GM23338 (cell line): ENCODE data around the gene MOSMO. TPM values are rescaled to one million over a fixed set of nuclear protein-coding genes. Genes with fewer than 3 reads are reported as not detected.
A peak's percentile ranks its signal among the peaks of the same experiment; 100 is the strongest.

Experiments
- ATAC-seq: fragments of 200-7000 bp; cut with Tn5 transposase; 3 replicates; pipeline ENCODE4 v1.9.1; 2020
- DNase-seq: peaks from one replicate; pipeline ENCODE4 v3.0.0-alpha.2; 2015; ENCODE audit warnings: low spot score
- H2AFZ ChIP-seq: fragments of 200-600 bp; sonication (generic); 2 replicates; pipeline ENCODE4 v1.8.0; 2016; ENCODE audit warnings: antibody characterized with exemption, mild to moderate bottlenecking, moderate library complexity
- H3F3A ChIP-seq: fragments of 200-600 bp; sonication (generic); replicated peaks from 2 replicates; pipeline ENCODE4 v1.8.0; 2017; ENCODE audit warnings: antibody characterized with exemption, mixed run types, low read depth
- H3K27ac ChIP-seq: fragments of 200-600 bp; sonication (generic); 2 replicates; pipeline ENCODE4 v1.6.1; 2016; ENCODE audit warnings: low read depth
- H3K27me3 ChIP-seq: fragments of 200-600 bp; sonication (generic); 2 replicates; pipeline ENCODE4 v1.8.0; 2016; ENCODE audit warnings: mild to moderate bottlenecking, mixed run types, moderate library complexity; ENCODE audit not compliant: insufficient read depth
- H3K36me3 ChIP-seq: fragments of 200-600 bp; sonication (generic); 2 replicates; pipeline ENCODE4 v1.8.0; 2016; ENCODE audit warnings: mild to moderate bottlenecking; ENCODE audit not compliant: insufficient read depth
- H3K4me1 ChIP-seq: fragments of 200-600 bp; sonication (generic); 2 replicates; pipeline ENCODE4 v1.8.0; 2016; ENCODE audit warnings: mild to moderate bottlenecking, moderate library complexity; ENCODE audit not compliant: insufficient read depth
- H3K4me2 ChIP-seq: fragments of 200-600 bp; sonication (generic); 2 replicates; pipeline ENCODE4 v1.7.1; 2017; ENCODE audit warnings: mixed run types
- H3K4me3 ChIP-seq: fragments of 200-600 bp; sonication (generic); 2 replicates; pipeline ENCODE4 v1.6.1; 2016; ENCODE audit warnings: mixed run types
- H3K79me2 ChIP-seq: fragments of 200-600 bp; sonication (generic); replicated peaks from 2 replicates; pipeline ENCODE4 v1.8.0; 2017; ENCODE audit warnings: mild to moderate bottlenecking; ENCODE audit not compliant: insufficient read depth
- H3K9me2 ChIP-seq: fragments of 200-600 bp; sonication (generic); 2 replicates; pipeline ENCODE4 v1.8.0; 2017; ENCODE audit not compliant: insufficient read depth
- H4K20me1 ChIP-seq: fragments of 200-600 bp; sonication (generic); replicated peaks from 2 replicates; pipeline ENCODE4 v1.8.0; 2017; ENCODE audit warnings: mild to moderate bottlenecking; ENCODE audit not compliant: insufficient read depth
- H3K27ac Mint-ChIP-seq: 2 replicates; pipeline ENCODE4 v1.8.0; 2020; ENCODE audit warnings: inconsistent platforms, mild to moderate bottlenecking, moderate library complexity, mixed read lengths
- H3K27me3 Mint-ChIP-seq: 3 replicates; pipeline ENCODE4 v1.8.0; 2022; ENCODE audit warnings: low read depth, mild to moderate bottlenecking, moderate library complexity, mixed read lengths, inconsistent platforms; ENCODE audit not compliant: insufficient read depth, poor library complexity
- H3K36me3 Mint-ChIP-seq: 3 replicates; pipeline ENCODE4 v1.8.0; 2021; ENCODE audit warnings: low read depth, mild to moderate bottlenecking, inconsistent platforms, moderate library complexity, mixed read lengths
- H3K4me1 Mint-ChIP-seq: 3 replicates; pipeline ENCODE4 v1.8.0; 2020; ENCODE audit warnings: mild to moderate bottlenecking, inconsistent platforms, mixed read lengths
- H3K4me3 Mint-ChIP-seq: 3 replicates; pipeline ENCODE4 v1.8.0; 2021; ENCODE audit warnings: moderate library complexity, mild to moderate bottlenecking, inconsistent platforms, mixed read lengths
- H3K9me3 Mint-ChIP-seq: 3 replicates; pipeline ENCODE4 v1.8.0; 2020; ENCODE audit warnings: moderate library complexity, mild to moderate bottlenecking, inconsistent platforms, mixed read lengths
- CREB1 ChIP-seq: fragments of 250-450 bp; sonication (Bioruptor Pico); IDR thresholded peaks from 2 replicates; pipeline ENCODE4 v1.5.0; 2020; ENCODE audit warnings: low read depth, mild to moderate bottlenecking, moderate library complexity
- CTCF ChIP-seq, 2 experiments: fragments of 200-600 bp in 1 of 2; sonication (generic) in 1 of 2; conservative IDR thresholded peaks; 2 replicates each; pipeline versions ENCODE4 v1.5.1 to v1.6.1; 2016 to 2017; ENCODE audit warnings: antibody characterized with exemption in 2 of 2, low read depth in 2 of 2, mild to moderate bottlenecking in 2 of 2, moderate library complexity in 1 of 2
- EZH2 ChIP-seq: fragments of 200-600 bp; sonication (generic); IDR thresholded peaks from one replicate; pipeline ENCODE4 v1.8.0; 2017; ENCODE audit warnings: antibody characterized with exemption, mild to moderate bottlenecking, low read depth; ENCODE audit not compliant: unreplicated experiment
- EZH2phosphoT487 ChIP-seq: fragments of 200-600 bp; sonication (generic); IDR thresholded peaks from one replicate; pipeline ENCODE4 v1.8.1; 2018; ENCODE audit warnings: antibody characterized with exemption; ENCODE audit not compliant: unreplicated experiment
- NANOG ChIP-seq: IDR thresholded peaks from 2 replicates; pipeline ENCODE4 v1.6.1; 2016; ENCODE audit warnings: antibody characterized with exemption, borderline replicate concordance
- POLR2AphosphoS5 ChIP-seq: IDR thresholded peaks from 2 replicates; pipeline ENCODE4 v1.6.1; 2016; ENCODE audit warnings: antibody characterized with exemption, low read depth
- STAT1 ChIP-seq: IDR thresholded peaks from one replicate; pipeline ENCODE4 v1.6.1; 2016; ENCODE audit warnings: antibody characterized with exemption; ENCODE audit not compliant: unreplicated experiment
- ZNF114 ChIP-seq: fragments of 250-450 bp; sonication (Bioruptor Pico); IDR thresholded peaks from 2 replicates; pipeline ENCODE4 v1.5.0; 2020; ENCODE audit warnings: mild to moderate bottlenecking, moderate library complexity
- ZNF331 ChIP-seq: fragments of 250-450 bp; sonication (Bioruptor Pico); IDR thresholded peaks from 2 replicates; pipeline ENCODE4 v1.5.0; 2020; ENCODE audit warnings: low read depth, mild to moderate bottlenecking, moderate library complexity
- polyA plus RNA-seq: library from polyadenylated mRNA; unstranded; fragments of >200 nt; fragmentation: Nextera tagmentation; extraction: Ambion mirVana; gene quantifications from 2 replicates; pipeline ENCODE4 v1.2.1, GENCODE V29; 2016
- total RNA-seq: library from RNA; depleted of rRNA; stranded (reverse); fragments of >200 nt; shearing (Covaris generic); gene quantifications from 2 replicates; pipeline ENCODE4 v1.2.3, GENCODE V29; 2014
- TF ChIP-seq, protein P1 (sequence below): IDR thresholded peaks from one replicate; pipeline ENCODE4 v1.6.1; 2018; ENCODE audit warnings: antibody characterized with exemption; ENCODE audit not compliant: unreplicated experiment
- TF ChIP-seq, protein P2 (sequence below): IDR thresholded peaks from 2 replicates; pipeline ENCODE4 v1.6.1; 2016; ENCODE audit warnings: antibody characterized with exemption

MOSMO gene
- total and polyA plus RNA-seq, 2 experiments from 2014 or later = 8.7 to 19.2 TPM

- TF ChIP-seq CREB1 (CRISPR knock-in tag) (no peak), ZNF114 (CRISPR knock-in tag) (no peak), ZNF331 (CRISPR knock-in tag) (no peak)
- TF ChIP-seq, protein P1, sequence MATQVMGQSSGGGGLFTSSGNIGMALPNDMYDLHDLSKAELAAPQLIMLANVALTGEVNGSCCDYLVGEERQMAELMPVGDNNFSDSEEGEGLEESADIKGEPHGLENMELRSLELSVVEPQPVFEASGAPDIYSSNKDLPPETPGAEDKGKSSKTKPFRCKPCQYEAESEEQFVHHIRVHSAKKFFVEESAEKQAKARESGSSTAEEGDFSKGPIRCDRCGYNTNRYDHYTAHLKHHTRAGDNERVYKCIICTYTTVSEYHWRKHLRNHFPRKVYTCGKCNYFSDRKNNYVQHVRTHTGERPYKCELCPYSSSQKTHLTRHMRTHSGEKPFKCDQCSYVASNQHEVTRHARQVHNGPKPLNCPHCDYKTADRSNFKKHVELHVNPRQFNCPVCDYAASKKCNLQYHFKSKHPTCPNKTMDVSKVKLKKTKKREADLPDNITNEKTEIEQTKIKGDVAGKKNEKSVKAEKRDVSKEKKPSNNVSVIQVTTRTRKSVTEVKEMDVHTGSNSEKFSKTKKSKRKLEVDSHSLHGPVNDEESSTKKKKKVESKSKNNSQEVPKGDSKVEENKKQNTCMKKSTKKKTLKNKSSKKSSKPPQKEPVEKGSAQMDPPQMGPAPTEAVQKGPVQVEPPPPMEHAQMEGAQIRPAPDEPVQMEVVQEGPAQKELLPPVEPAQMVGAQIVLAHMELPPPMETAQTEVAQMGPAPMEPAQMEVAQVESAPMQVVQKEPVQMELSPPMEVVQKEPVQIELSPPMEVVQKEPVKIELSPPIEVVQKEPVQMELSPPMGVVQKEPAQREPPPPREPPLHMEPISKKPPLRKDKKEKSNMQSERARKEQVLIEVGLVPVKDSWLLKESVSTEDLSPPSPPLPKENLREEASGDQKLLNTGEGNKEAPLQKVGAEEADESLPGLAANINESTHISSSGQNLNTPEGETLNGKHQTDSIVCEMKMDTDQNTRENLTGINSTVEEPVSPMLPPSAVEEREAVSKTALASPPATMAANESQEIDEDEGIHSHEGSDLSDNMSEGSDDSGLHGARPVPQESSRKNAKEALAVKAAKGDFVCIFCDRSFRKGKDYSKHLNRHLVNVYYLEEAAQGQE = no peak
- TF ChIP-seq, protein P2, sequence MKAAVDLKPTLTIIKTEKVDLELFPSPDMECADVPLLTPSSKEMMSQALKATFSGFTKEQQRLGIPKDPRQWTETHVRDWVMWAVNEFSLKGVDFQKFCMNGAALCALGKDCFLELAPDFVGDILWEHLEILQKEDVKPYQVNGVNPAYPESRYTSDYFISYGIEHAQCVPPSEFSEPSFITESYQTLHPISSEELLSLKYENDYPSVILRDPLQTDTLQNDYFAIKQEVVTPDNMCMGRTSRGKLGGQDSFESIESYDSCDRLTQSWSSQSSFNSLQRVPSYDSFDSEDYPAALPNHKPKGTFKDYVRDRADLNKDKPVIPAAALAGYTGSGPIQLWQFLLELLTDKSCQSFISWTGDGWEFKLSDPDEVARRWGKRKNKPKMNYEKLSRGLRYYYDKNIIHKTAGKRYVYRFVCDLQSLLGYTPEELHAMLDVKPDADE = no peak
- Mint-ChIP-seq H3K27me3 (peaks cover 7% of the 10 kb centered on the region), H3K4me3 (peak overlapping the region; percentile 77), H3K36me3 (no peaks in the 10 kb centered on the region), H3K9me3 (no peaks in the 10 kb centered on the region), H3K4me1 (peaks cover 12% of the 10 kb centered on the region), H3K27ac (no peak overlapping the region)
- peak overlapping the region; percentile 84 for H3K4me3 ChIP-seq
- no peaks in the 10 kb centered on the region; the same call in 1 of the 2 replicates for H3F3A ChIP-seq
- H3K36me3 ChIP-seq = no peaks in the 10 kb centered on the region
- H3K79me2 ChIP-seq = peaks cover 32% of the 10 kb centered on the region
- H4K20me1 ChIP-seq = peaks cover 19% of the 10 kb centered on the region
- H3K4me2 ChIP-seq = peak overlapping the region; percentile 89
- H3K9me2 ChIP-seq = no peaks in the 10 kb centered on the region
- ATAC-seq = no peak
- no peak for DNase-seq
- no peak overlapping the region for H3K27ac ChIP-seq
- H3K4me1 ChIP-seq = peaks cover 12% of the 10 kb centered on the region
- peaks cover 6% of the 10 kb centered on the region for H3K27me3 ChIP-seq
- H2AFZ ChIP-seq = peak overlapping the region; percentile 100
Observed at GRCh38 chr16:22006636-22007035, 1.3 kb upstream of the MOSMO start.

DNA sequence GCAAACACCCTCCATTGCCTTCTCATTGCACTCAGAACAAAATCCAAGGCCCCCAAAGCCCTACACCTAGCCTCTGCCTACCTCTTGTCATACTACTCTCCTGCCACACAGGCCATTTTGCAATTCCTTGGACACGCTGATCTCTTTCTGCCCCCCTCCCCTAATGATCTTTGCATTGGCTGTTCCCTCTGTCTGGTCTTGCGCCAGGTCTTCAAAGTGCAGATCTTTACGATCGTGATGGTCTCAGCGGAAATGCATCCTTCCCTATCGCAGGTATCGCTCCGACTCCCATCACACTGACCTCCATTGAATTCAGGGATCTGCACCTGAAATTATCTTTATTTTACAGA is 777 bp upstream of the MOSMO start:
- Histone ChIP-seq H3K27me3 (peaks cover 6% of the 10 kb centered on the region), H3F3A (no peaks in the 10 kb centered on the region; the same call in 1 of the 2 replicates), H2AFZ (peak overlapping the region; percentile 100), H3K4me2 (peak overlapping the region; percentile 89), H3K4me1 (peaks cover 12% of the 10 kb centered on the region), H3K9me2 (no peaks in the 10 kb centered on the region), H3K4me3 (peak overlapping the region; percentile 84), H3K27ac (peak overlapping the region; percentile 78; the same call in 1 of the 2 replicates), H3K36me3 (no peaks in the 10 kb centered on the region), H4K20me1 (peaks cover 21% of the 10 kb centered on the region), H3K79me2 (peaks cover 37% of the 10 kb centered on the region)
- no peaks in the 10 kb centered on the region for H3K36me3 Mint-ChIP-seq
- no peaks in the 10 kb centered on the region for H3K9me3 Mint-ChIP-seq
- no peak; the same call in 1 of the 3 replicates for ATAC-seq
- no peak for DNase-seq
- H3K4me1 Mint-ChIP-seq = peaks cover 12% of the 10 kb centered on the region
- H3K27me3 Mint-ChIP-seq = peaks cover 7% of the 10 kb centered on the region
- peak overlapping the region; percentile 77 for H3K4me3 Mint-ChIP-seq
- H3K27ac Mint-ChIP-seq = no peak overlapping the region
- TF ChIP-seq, protein P1 = no peak
- TF ChIP-seq CREB1 (CRISPR knock-in tag) (no peak), CTCF (conservative IDR thresholded peaks at IDR 0.05; ENCODE audit: low read depth in 2 of 2) (no peak), ZNF331 (CRISPR knock-in tag) (no peak), NANOG (no peak), POLR2AphosphoS5 (no peak), EZH2phosphoT487 (no peak), STAT1 (no peak), EZH2 (no peak)
- TF ChIP-seq, protein P2 = no peak
